ENCODE measurements around the gene SPATA1. TPM values are rescaled to one million over a fixed set of nuclear protein-coding genes. Genes with fewer than 3 reads are reported as not detected.
A peak's percentile ranks its signal among the peaks of the same experiment; 100 is the strongest.

The SPATA1 gene
- total and polyA plus RNA-seq, 2 of the 13 experiments (the other 11 are each of a cell fraction or from before 2014, with no cell fraction given): 0.70 to 1.4 TPM

- no peak for TF ChIP-seq SALL1 (CRISPR knock-in tag; IDR thresholded peaks at IDR 0.05)
Observed at GRCh38 chr1:84489766-84490165, 16.4 kb upstream of the SPATA1 start (continued).

- Histone ChIP-seq H3K4me3 (replicated peaks in 1 of 3; ENCODE audit: insufficient read depth in 1 of 3, low read depth in 2 of 3, low read length in 3 of 3) (no peak overlapping the region), H3K27ac (ENCODE audit: extremely low read length, insufficient read depth, low read length) (no peak overlapping the region), H3K9ac (ENCODE audit: insufficient read depth, low read depth, low read length) (no peak overlapping the region), H3K9me3 (ENCODE audit: low read length) (no peaks in the 10 kb centered on the region), H3K79me2 (ENCODE audit: insufficient read depth, low read length) (no peaks in the 10 kb centered on the region), H3K36me3 (replicated peaks in 1 of 2; ENCODE audit: control insufficient read depth in 1 of 2, insufficient read depth in 2 of 2, low read length in 2 of 2) (peaks cover 12 to 70% of the 10 kb centered on the region in 2 experiments), H2AFZ (ENCODE audit: low read length) (no peak overlapping the region), H4K20me1 (ENCODE audit: insufficient read depth, low read length) (0 out of 2 replicates have a peak, but pooled peaks cover 1% of the 10 kb centered on the region), H3K27me3 (ENCODE audit: control insufficient read depth in 1 of 2, insufficient read depth in 2 of 2, low read length in 2 of 2) (no peaks in the 10 kb centered on the region), H3K4me1 (ENCODE audit: insufficient read depth, low read length) (peaks cover 17% of the 10 kb centered on the region), H3K4me2 (ENCODE audit: low read depth, low read length) (no peak overlapping the region)
- ATAC-seq (peak; percentile 78), DNase-seq (ENCODE audit: low spot score) (peak; percentile 30), FAIRE-seq (no peak)
- in situ Hi-C loops (cut with HindIII; ENCODE audit: extremely low pct_ligation_motif_present, low pct_unique_long_range_greater_than_20kb) (no loop called here), intact Hi-C loops (cut with micrococcal nuclease; ENCODE audit: unreplicated experiment) (no loop called here)
- WGBS (ENCODE audit: low lambda C conversion rate): 21% methylated on average over 1 of the region's 1 CpG
- ChIA-PET POLR2A (interaction anchor here (1.1 to 1.3 kb wide), 2 partner anchors 13 kb away, joined by 3 to 4 read pairs; partner anchors contain the start of genes GNG5 and SPATA1), CTCF (ENCODE audit: low intra/inter-chr PET ratio, low total read pairs) (interaction anchor here (1.4 kb wide), 1 partner anchor 111 kb away, joined by 3 read pairs; no protein-coding TSS in a partner anchor)
- no TSS peak for BruUV-seq (replicated peaks)
- TF ChIP-seq ZNF24 (IDR thresholded peaks at IDR 0.05) (no peak), ZKSCAN5 (CRISPR knock-in tag; IDR thresholded peaks at IDR 0.05) (no peak), JARID2 (CRISPR knock-in tag; IDR thresholded peaks at IDR 0.05; ENCODE audit: insufficient replicate concordance) (no peak), ZNF766 (CRISPR knock-in tag; IDR thresholded peaks at IDR 0.05; ENCODE audit: borderline replicate concordance) (no peak), SOX6 (IDR thresholded peaks at IDR 0.05) (no peak), SOX6 (CRISPR knock-in tag; IDR thresholded peaks at IDR 0.05) (no peak), ZNF512 (CRISPR knock-in tag; IDR thresholded peaks at IDR 0.05) (no peak), ZUFSP (CRISPR knock-in tag; IDR thresholded peaks at IDR 0.05; ENCODE audit: borderline replicate concordance) (no peak), ZNF256 (CRISPR knock-in tag; conservative IDR thresholded peaks at IDR 0.05) (no peak), FOXA3 (CRISPR knock-in tag; IDR thresholded peaks at IDR 0.05) (peak; percentile 78), ARHGAP35 (CRISPR knock-in tag; IDR thresholded peaks at IDR 0.05; ENCODE audit: borderline replicate concordance) (no peak), NR2F1 (CRISPR knock-in tag; IDR thresholded peaks at IDR 0.05) (no peak), ZNF782 (CRISPR knock-in tag; IDR thresholded peaks at IDR 0.05; ENCODE audit: borderline replicate concordance) (no peak), DRAP1 (CRISPR knock-in tag; IDR thresholded peaks at IDR 0.05) (no peak), ATM (IDR thresholded peaks at IDR 0.05; ENCODE audit: borderline replicate concordance) (no peak), ZMAT3 (CRISPR knock-in tag; conservative IDR thresholded peaks at IDR 0.05) (no peak), TEAD3 (CRISPR knock-in tag; optimal IDR thresholded peaks at IDR 0.05; ENCODE audit: borderline replicate concordance) (peak; percentile 64)
Observed at GRCh38 chr1:84492726-84493125, 13.5 kb upstream of the SPATA1 start.
